Posterior cingulate gyrus (tissue), 11 donors: ENCODE measurements around the gene DUSP2.
"Not testable (repeated sequence)": the region's sequence is repeated elsewhere in the genome, so short reads cannot be mapped to it uniquely, and the experiment has no call there.

Experiments used
- DNase-seq, 10 donors: peaks; one replicate each; pipeline versions ENCODE4 v3.0.0 to v3.0.0-alpha.2; 2020 to 2021; ENCODE audit warnings: mixed read lengths in 3 of 10
- intact Hi-C: fragments of 100-400 bp; cut with DNase I; formaldehyde crosslinking; loops from one replicate; pipeline ENCODE4 v1.15.1; 2023

DUSP2 gene

DNA sequence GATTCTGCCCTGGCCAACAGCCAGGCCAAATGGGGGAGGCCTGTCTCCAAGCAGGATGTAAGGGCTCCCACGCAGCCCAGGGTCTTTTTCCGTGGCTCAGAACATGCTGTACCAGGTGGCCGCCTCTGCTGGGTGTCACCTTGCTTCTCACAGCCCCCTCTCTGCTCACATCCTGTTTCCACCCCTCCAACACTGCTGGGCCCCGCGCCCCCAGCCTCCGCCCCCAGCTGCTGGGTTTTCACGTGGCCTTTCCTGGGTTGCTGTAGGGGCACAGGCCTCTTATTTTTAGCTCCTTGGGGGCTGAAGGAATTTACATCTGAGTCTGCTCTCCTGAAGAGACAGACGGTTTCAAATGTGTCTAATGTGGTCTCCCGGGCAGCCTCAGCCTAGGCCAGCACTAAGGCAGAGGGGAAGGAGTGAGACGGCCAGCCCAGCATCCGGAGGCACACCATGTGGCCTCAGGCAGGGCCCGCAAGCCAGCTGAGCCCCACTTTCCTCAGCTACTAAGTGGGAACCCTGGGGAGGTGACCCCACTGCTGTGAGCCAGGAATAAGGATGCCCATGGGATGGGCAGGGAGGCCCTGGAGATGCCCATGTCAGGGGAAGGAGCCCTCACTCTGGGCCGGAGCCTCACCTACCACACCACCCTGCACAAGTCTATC, 18.7 kb upstream of the DUSP2 start:
- intact Hi-C loops, result no loop called here
- DNase-seq, result peak in 2 of 10 donors; percentile 23 to 78

DNA sequence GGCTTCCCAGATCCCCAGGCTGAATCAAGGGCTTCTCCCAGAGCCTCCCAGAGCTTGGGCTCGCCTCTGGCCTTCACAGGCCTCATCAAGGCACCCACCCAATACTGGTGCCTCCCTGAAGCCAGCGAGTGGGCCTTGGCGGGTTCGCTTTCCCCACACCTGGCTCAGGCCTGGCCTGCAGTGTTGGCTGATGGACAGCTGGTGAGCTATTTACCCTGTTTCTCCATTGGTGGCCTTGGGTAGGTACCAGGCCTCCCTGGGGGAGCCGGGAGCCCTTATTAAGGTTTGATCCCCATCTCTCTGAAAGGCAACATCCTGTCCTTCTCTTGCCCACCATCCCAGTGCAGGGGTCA, 18.2 kb upstream of the DUSP2 start:
- intact Hi-C loops, result no loop called here
- no peak for DNase-seq

DNA sequence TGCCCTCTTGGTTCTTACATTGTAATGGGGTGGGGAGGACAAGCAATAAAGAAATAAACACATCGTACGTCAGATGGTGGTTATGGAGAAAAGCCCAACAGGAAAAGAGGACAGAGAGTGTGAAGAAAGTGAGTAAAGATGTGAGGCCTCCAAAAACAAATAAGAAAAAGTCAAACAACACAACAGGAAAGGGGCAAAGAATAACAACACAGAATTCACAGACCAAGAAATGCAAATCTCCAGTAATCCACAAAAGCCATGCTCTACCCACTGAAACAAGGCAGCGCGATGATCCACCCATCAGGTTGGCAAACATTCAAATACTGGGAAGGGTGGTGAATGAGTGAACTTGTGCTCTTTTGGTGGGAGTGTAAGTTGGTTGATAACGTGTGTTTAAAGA, 16.7 kb upstream of the DUSP2 start:
- DNase-seq, result peak in 1 of 10 donors; percentile 3
- intact Hi-C loops, result no loop called here

DNA sequence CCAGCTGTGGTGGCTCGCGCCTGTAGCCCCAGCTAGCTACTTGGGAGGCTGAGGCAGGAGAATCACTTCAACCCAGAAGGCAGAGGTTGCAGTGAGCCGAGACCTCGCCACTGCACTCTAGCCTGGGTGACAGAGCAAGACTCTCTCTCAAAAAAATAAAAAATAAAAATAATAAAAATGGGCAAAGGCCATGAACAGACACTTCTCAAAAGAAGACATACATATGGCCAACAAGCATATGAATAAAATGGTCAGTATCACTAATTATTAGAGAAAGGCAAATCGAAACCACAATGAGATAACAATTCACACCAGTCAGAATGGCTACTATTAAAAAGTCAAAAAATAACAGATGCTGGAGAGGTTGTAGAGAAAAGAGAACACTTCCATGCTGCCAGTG, 15.1 kb upstream of the DUSP2 start:
- intact Hi-C loops, result not testable (repeated sequence)
- DNase-seq, result peak in 1 of 10 donors; percentile 9

DNA sequence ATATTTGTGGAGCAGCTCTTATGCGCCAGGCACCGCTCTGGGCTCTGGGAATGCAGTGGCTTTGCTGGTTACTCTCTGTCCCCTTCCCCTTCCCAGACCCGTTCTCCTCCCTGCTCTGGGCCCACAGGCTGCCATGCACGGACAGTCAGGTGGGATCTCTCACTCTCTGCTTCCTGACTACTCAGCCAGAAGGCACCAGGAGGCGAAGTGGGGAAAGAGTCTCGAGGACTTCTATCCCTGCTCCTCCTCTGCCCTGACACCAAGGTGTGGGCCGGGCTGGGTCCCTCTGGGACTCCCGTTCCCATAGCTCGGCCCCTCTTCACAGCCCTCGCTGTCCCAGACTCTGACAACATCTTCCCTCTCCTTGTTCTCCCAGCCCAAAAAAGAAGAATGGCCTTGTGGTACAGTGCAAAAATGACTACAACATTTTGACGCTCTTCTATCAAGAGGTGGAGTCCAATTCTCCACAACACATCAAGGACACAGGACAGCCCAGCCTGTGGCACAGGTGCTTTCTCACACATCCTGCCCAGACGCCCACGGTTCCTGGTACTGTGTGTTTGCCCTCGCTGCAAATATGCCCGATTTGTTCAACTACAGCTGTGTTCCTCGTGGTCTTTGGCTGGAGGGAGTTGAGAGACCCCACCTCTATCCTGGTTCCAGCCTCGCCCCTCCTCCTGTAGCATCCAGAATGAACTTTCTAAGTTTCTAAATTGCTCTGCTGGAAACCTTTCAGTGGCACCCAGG, 14.0 kb upstream of the DUSP2 start:
- peak in 2 of 10 donors; percentile 43 to 72 for DNase-seq
- intact Hi-C loops, result no loop called here

DNA sequence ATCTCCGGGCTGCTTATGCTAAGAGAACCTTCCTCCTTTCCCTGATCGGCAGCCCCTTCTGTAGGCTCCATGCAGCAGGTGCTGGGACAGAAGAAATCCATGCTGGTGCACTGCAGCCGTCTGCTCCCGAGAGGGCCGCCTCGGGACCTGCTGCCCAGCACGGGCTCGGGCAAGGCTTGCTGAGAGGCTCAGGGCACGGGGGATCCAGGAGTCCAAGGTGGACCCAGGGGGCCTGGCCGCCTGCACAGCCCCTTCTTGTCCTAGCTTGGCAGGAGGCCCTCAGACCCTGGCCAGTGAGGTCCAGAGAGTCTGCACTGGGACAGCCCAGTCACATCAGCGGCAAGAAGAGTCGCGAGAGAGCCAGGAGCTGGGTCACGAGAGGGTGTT, 13.3 kb upstream of the DUSP2 start:
- DNase-seq, result peak in 3 of 10 donors; percentile 62 to 66 (median 63)
- intact Hi-C loops, result no loop called here

DNA sequence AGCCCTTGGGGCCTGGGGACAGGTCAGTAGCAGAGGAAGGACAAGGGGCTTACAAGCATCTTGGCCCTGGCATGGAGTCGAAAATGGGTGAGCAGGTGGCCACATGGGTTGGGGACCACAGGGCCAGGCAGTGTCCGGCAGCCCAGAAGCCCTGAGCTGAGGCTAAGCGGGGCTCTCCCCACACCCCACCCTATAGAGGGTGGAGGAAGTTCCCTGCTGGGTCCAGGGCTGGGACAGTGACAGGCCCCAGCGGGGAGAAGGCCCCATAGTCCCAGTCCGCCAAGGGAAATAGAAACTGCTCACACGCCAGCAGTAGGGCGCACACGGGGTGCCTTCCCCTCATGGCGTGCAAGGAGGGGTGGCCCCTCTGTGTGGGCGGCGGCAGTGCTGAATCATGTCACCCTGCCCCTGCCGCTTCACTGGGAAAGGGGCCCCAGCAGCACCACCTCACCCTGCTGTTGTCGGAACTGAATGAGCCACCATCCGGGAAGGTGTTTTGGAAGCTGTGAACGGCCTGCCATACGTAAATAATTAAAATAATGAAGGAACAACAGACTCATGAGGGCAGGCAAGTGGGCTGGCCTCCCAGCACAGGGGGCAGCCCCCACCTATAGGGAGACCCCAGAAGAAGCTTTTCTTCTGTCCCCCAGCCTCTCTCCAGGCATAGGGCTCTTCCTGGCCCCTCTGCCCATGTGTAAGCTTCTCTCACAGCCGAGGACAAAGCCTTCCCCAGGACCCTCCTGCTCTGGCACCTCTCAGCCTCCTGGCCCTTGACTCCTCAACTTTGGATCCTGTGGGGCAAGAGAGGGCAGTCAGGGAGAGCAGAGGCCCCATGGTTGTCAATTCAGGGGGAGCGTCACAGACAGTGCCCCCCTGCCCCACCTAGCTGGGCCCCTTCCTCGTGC, 12.7 kb upstream of the DUSP2 start:
- intact Hi-C loops, result no loop called here
- DNase-seq, result peak in 3 of 10 donors; percentile 27 to 65 (median 63)

DNA sequence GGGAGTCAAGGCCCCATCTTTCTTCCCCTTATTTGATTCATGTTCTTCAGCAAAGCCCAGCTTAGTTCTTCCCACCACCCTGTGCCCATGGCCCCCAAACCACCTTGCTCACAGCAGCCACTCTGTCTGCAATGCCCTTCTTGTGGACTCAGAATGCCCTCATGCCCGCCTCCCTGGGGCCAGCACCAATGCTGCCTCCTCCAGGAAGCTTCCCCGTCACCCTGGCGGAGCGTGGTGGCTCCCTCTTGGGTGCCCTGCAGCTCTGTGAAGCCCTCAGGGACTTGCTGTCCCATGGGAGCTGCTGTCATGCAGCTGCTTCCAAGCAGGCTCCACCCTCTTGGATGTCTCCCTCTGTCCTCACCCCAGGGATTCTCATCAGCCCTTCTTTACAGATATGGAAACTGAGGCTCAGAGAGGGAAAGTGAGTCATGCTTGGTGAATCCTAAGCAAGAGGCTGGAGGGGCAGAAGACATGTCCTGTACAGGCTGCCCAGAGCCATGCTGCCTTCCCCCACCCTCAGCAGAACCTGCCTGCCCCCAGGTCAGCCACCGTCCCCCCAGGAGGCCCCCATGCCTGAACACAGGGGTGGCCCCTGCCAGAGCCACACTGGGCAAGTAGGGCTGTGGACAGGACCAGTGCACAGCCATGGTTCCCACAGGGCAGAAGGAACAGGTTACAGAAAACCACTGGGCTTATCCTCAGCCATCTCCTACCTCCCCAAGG, 11.8 kb upstream of the DUSP2 start:
- intact Hi-C loops, result no loop called here
- DNase-seq, result peak in 3 of 10 donors; percentile 32 to 74 (median 58)

DNA sequence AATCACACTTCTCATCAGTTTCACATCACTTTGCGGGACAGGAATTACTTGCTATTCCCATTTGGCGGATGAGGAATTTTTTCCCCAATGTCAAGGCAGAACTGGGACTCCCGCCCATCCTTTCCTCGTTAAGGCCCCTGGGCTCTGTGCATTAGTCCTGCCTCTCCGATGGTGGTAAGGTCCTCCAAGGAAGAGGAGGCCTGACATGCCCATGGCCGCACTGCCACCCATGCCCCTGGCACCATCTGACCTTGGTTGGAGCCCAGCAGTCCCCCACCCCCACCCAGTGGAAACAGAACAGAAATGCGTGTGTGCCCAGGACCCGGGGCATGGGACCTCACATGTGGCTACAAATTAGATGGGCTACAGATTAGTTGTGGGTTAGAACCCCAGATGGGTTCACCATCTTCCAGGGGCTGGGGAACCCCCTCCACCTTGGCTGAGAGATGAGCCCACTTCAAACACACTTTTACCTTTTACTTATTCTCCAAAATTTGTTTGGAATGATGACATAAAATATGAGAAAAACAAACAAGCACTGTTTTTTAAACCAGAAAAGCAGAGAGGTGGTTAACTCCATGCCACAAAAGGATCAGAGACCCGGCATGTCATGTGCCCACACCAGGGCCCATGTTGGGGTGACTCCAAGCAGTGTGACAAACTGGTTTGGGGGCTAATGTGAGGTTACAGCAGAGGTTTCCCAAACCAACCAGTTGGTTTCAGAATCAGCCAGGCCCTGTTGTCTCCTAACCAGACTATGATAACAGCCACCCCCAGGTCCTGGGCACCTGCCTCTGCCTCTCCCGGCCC, 11.0 kb upstream of the DUSP2 start:
- peak in 4 of 10 donors; percentile 0 to 47 (median 37) for DNase-seq
- intact Hi-C loops, result no loop called here

DNA sequence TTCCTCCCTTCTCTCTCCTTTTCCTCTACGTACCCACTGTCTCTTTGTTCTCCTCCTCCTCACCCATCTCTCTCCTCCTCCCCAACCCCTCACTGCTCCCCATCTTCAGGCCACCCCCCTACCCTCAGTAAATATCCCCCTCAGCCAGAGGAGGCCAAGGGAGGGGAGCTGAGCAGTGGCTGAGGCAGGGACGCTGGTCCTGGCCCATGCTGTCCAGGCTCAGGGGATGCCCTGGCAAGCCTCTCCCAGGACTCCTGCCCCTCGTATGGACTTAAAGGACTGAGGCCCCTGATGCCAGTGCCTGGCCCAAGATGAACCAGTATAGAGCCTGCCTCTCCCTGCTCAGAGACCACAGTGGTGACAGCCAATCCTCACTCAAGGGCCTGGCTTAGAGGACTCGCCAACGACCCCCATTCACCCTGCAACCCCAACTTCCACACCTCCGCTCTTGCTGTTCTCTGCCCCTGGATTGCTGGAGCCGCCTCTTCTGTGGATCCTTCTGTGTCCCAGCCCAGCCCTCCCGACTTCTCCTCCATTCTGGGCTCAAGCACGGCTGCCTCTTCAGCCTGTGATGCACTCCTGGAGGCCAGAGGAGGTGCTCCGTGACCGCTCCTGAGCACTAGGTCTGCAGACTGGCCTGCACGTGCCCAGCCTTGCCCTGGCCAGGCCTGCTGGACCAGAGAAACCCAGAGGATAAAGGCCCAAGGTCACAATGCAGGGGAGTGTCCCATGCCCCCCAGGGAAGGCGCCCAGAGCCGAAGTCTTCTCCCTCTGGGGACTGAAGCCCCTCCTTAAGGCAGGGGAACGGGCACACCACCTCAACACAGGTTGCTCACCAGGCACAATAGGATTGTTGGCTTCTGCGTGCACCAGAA, 9.5 kb upstream of the DUSP2 start:
- intact Hi-C loops, result no loop called here
- DNase-seq, result peak in 4 of 10 donors; percentile 0 to 66 (median 40)

DNA sequence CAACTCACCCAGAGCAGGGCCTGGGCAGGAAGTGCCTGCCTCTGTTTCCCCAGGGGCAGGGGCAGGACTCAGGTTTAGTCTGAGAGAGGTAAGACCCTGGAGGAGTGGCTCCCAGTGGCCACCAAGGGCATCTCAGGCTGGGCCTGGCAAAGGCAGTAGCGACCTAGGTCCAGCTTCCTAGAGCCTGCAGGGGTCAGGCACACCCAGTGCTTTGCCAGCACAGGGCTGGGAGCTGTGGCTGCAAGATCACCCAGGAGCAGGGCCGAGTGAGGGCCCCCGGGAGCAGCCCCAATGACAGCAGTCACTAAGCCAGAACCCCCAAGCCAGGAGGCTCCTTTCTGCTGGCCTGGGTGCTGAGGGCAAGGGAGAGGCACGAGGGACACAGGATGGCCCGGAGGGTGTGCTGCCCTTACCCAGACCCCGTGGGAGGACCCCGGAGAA, 8.8 kb upstream of the DUSP2 start:
- intact Hi-C loops, result no loop called here
- peak in 4 of 10 donors; percentile 0 to 67 (median 45) for DNase-seq

DNA sequence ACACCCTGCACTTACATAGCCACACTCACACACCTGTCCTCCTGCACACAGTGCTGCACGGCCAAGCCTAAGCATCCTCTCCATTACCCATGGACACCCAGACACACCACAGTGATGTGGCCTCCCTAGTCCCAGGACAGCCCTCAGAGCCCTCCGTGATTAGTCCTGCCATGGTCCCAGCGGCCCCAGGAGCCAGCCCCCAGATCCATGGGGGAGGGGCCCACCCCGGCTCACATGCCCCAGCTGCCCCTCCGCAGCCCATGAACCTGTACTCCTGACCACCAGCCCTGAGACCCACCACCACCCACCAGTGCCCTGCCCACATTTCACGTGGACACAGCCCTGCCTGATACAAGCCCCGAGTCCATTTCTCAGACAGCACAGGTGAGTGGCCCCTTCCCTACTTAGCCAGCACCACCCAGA, 8.1 kb upstream of the DUSP2 start:
- intact Hi-C loops, result no loop called here
- DNase-seq, result peak in 3 of 10 donors; percentile 47 to 69 (median 49)

DNA sequence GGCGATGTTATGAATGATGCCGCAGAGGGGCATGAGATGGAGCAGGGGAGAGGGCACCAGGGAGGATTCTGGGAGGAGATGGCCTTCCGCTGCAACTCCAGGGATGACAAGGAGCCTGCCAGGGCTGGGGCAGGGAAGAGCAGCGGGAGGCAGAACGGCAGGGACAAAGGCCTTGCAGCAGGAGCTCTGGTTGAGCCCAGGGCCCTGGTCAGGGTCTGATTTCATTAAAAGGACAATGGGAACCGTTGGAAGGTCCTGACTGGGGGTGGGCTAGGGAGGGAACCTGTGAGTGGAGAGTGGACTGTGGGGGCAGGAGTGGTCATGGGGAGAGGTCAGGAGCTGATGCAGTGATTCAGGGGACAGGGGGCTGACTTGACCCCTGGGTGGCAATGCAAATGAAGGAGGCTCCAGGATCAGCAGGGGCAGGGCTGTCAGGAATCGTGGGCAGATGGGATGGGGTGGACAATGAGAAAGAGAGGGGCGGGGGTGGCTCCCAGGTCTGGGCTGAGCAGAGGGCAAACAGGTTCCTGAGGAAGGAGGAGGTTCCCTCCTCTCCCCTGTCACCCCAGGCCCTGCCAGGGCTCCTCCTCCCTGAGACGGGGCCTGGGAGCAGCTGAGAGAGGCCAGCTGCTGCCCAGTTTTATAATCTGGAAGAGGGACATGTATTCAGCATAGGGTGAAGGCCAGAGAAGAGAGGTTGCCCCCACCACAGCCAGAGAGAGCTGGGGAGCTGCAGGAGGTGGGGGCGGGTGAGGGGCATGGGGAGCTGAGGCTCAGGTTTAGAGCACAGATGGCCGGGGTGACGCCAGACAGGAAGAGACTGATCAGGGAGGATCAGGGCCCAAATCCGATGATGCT, 7.3 kb upstream of the DUSP2 start:
- intact Hi-C loops, result no loop called here
- peak in 3 of 10 donors; percentile 37 to 69 (median 41) for DNase-seq

DNA sequence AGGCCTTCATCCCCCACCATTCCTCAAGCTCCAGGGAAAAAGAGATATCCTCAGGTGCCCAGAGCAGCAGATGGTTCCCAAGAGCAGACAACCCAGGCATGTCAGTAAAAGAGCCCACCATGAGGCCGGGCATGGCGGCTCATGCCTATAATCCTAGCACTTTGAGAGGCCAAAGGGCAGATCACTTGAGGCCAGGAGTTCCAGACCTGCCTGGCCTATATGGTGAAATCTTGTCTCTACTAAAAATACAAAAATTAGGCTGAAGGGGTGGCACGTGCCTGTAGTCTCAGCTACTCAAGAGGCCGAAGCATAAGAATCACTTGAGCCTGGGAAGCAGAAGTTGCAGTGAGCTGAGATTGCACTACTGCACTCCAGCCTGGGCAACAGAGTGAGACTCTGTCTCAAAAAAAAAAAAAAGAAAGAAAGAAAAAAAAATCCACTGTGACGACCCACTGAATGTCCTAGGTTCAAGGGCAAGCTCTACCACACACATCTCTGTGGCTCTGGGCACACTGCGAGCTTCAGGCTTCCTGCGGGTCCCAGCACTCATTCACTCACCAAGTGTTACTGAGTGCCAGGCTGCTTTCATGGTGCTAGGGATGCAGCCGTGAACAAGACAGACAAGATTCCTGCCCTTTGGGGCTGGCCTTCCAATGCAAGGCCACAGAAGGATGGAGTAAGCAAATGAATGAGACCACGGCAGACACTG, 6.5 kb upstream of the DUSP2 start:
- intact Hi-C loops, result no loop called here
- DNase-seq, result peak in 3 of 10 donors; percentile 41 to 73 (median 43)

DNA sequence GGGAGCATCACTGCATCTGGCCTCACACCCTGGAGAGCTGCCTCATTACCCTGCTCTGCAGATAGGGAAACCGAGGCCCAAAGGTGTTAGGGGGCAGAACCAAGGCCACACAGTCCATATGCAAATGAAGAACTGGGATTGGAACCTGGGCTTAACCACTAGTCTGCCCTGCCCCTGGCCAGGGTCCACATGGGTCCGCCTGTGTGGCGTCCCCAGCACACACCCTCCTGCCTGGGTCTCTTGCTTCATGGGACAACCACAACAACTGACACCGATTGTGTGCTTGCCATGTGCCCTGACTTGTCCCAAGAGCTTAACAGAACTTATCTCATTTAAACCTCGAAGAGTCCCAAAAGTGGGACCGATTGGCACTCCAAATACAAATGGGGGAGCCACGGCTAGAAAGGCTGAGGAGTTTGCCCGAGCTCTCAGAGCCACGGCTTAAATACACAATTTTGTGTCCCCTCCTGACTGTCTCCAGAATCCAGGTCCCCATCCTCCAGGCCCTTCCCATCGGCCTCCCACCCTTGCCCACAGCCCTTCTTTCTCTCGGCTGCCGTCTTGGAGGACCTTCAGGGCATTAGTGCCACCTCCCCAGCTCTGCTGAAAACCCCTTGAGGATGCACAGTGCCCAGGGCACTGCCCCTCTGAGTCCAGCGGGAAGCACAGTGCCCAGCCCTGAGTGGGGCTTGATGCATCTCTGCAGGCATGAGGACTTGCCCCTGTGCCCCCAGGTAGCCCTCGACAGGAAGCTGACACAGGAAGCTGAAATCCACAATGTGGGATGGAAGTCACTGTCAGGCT, 5.8 kb upstream of the DUSP2 start:
- intact Hi-C loops, result no loop called here
- peak in 3 of 10 donors; percentile 26 to 58 (median 51) for DNase-seq
